Adipose tissue (tissue), 3 donors: ENCODE measurements around the gene ARF5. TPM values are rescaled to one million over a fixed set of nuclear protein-coding genes. Genes with fewer than 3 reads are reported as not detected.

Source experiments
- H3K27ac ChIP-seq: one replicate; pipeline ENCODE4 v1.5.1; 2013; ENCODE audit warnings: low read depth, low read length
- WGBS, 3 donors: extraction: QIAGEN DNeasy Blood & Tissue Kit; methylation state at CpG; one replicate each; pipeline ENCODE4 v1.1.7; 2013; 5-methylcytosine and 5-hydroxymethylcytosine counted together
- polyA plus RNA-seq, 3 donors: library from polyadenylated mRNA; stranded (reverse); fragments of 200-250 nt; gene quantifications; one replicate each; pipeline ENCODE4 v1.2.3, GENCODE V29; 2013
- donor health status: healthy with polysubstance abuse.
- donor health status: Bipolar disorder and iron deficiency.
- donor health status: healthy.

Gene ARF5
- polyA plus RNA-seq, 3 donors: 152 to 179 (median 178) TPM

- 2 to 3% (median 3%) methylated on average over 75 to 78 of the region's 78 CpGs for WGBS, 3 donors
- peak within 1 kb of the TSS; percentile 62 for H3K27ac ChIP-seq
These were observed 2.9 kb upstream of the ARF5 start, which contains the start of gene GCC1 for GRCh38 chr7:127585044-127585953. GCC1 (minus strand) TSS chr7:127585596; CDS start chr7:127585182, 414 bp downstream.

- H3K27ac ChIP-seq: no peak overlapping the region
- WGBS, 3 donors: 95 to 97% (median 96%) methylated on average over 2 of the region's 2 CpGs
These were observed 1.9 kb upstream of the ARF5 start for GRCh38 chr7:127586346-127586745.

DNA sequence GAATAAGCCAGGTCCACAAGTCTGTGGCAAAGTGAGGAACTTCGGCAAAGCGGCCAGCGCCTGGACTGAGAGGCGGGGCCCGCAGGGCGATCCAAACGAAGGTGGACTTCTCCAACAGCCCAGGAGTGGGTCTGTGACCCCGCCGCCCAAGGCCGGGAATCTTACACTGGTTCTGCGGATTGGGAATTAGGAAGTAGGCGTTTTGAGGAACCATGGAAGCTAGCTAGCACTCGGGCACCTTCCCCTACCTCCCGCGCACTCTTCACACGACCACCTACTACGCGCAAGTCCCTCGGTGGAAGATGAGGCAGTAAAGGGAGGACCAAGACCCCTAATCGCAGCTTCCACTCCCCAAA is 570 bp upstream of the ARF5 start:
- 32 to 48% (median 47%) methylated on average over 20 of the region's 20 CpGs for WGBS, 3 donors
- peak overlapping the region; percentile 46 for H3K27ac ChIP-seq

DNA sequence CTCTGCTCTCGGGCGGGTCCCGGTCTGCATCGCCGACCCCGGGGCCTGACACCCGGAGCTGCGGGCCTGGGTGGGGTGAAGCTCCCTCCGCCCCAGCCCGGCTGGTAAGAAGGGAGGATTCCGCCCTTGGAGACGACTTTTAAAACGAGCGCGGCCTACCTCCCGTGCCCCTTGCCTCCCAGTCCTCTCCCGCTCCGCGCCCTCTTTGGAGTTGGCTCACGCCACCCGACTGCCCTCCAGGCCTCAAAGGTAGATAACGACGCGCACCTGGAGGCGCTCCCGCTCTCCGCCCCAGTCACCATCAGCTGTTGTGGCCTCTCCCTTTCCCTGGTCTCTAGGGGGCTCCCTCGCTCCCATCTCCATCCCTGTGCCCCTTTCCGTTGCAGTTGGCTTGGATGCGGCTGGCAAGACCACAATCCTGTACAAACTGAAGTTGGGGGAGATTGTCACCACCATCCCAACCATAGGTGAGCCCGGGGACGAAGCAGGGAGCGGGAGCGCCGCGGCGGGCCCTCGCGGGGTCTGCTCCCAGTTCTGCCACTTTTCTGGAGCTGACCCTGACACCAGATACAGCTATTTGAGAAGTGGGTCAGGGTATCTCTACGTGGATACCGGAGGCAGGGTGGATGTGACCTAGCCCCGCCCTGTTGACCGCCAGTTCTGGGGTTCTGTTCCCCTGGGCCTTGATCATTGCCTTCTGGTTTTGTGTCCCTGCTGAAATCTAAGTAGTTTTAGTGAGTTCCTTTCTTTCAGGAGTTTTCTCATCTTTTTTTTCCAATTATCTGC is 679 bp downstream of the ARF5 start:
- no peak overlapping the region for H3K27ac ChIP-seq
- WGBS, 3 donors: 3 to 8% (median 7%) methylated on average over 40 to 43 of the region's 43 CpGs

- no peak overlapping the region for H3K27ac ChIP-seq
- whole genome bisulfite sequencing, 3 donors: 42 to 70% (median 57%) methylated on average over 3 of the region's 3 CpGs
These were observed 1.7 kb downstream of the ARF5 start for GRCh38 chr7:127589896-127590295.

- H3K27ac ChIP-seq: no peak overlapping the region
- 88 to 97% (median 94%) methylated on average over 7 of the region's 7 CpGs for WGBS, 3 donors
These were observed 3.0 kb downstream of the ARF5 start for GRCh38 chr7:127591189-127591588.

- H3K27ac ChIP-seq: no peak overlapping the region
- 77 to 79% (median 79%) methylated on average over 6 of the region's 6 CpGs for WGBS, 3 donors
These were observed 3.4 kb downstream of the ARF5 start for GRCh38 chr7:127591591-127591990.

DNA sequence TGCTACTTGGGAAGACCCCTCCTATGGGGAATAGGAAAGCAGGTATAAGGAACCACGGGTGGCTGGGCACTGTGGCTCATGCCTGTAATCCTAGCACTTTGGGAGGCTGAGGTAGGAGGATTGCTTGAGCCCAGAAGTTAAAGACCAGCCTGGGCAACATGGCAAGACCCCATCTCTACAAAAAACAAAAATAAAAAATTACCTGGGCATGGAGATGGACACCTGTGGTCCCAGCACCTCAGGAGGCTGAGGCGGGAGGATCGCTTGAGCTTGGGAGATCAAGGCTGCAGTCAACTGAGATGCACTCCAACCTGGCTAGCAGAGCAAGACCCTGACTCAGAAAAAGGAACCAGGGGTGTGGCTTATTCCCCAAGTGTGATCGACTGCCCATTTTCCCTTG is 4.3 kb downstream of the ARF5 start:
- WGBS, 3 donors: 73 to 80% (median 77%) methylated on average over 4 of the region's 4 CpGs

GRCh38 chr7:127594490-127594889 is 6.3 kb downstream of the ARF5 start:
- 25 to 55% (median 45%) methylated on average over 1 of the region's 1 CpG for WGBS, 3 donors
- no peak overlapping the region for H3K27ac ChIP-seq

More for the DNA sequence above, 4.3 kb downstream of the ARF5 start:
- H3K27ac ChIP-seq: no peak overlapping the region

- WGBS, 3 donors: 91 to 95% (median 92%) methylated on average over 5 of the region's 5 CpGs
- no peak overlapping the region for H3K27ac ChIP-seq
These were observed 7.5 kb downstream of the ARF5 start for GRCh38 chr7:127595737-127596136.

- H3K27ac ChIP-seq: no peak overlapping the region
- 66 to 70% (median 68%) methylated on average over 6 of the region's 6 CpGs for WGBS, 3 donors
These were observed 10.1 kb downstream of the ARF5 start for GRCh38 chr7:127598318-127598717.

DNA sequence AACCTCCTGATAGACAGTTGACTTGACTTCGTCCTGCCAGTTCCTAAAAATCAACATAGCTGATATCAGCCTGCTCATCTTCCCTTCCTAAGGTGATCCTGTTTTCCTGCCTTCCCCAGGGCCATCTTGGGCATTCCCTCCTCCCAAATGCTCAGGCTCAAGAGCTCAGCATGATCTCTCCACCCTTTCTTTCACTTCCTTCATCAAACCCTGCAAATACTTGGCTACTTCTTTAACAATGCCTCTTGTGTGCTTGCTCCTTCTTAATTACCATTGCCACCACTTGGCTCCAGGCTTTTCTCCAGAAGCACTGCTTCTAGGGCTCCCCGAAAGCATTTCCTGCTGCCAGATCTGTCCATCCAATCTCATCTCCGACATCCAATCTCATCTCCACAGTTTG is 12.7 kb downstream of the ARF5 start:
- WGBS, 3 donors: 85 to 87% (median 87%) methylated on average over 3 of the region's 3 CpGs
- H3K27ac ChIP-seq: no peak overlapping the region

DNA sequence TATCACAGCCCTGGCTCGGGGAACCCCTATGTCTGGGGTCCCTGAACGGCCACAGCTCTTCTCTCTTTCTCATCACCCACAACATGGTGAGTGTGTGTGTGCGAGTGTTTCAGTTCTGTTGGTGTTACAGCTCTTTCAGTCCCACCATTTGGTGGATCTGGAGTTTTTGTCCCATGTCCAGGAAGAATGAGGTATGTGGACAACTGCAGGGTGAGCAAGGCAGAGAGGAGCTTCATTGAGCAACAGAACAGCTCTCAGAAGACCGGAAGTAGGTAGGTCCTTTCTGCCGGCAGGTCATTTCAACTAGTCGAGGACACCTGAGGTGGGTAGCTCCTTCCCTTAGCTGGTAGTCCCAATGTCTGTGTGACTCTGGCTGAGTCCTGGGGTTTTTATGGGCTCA is 20.2 kb downstream of the ARF5 start:
- WGBS, 3 donors: 85 to 92% (median 90%) methylated on average over 6 of the region's 6 CpGs
- H3K27ac ChIP-seq: no peak overlapping the region

GRCh38 chr7:127609297-127609696 is 21.1 kb downstream of the ARF5 start:
- no peak overlapping the region for H3K27ac ChIP-seq
- 89 to 95% (median 93%) methylated on average over 6 of the region's 6 CpGs for WGBS, 3 donors

DNA sequence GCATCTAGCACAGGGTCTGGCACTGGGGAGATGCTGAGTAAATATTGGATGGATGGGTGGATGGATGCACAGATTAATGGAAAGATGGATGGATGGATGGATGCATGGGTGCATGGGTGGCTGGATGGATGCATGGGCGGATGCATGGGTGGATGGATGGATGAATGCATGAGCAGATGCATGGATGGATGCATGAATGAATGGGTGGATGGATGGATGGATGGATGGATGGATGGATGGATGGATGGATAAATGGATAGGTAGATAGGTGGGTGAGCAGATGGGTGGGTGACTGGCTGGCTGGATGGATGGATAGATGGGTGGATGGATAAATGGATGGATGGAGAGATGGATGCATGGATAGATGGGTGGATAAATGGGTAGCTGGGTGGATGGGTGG is 24.1 kb downstream of the ARF5 start:
- no peak overlapping the region for H3K27ac ChIP-seq
- WGBS, 3 donors: 83 to 96% (median 88%) methylated on average over 1 of the region's 1 CpG

- WGBS, 3 donors: 81 to 92% (median 91%) methylated on average over 5 of the region's 5 CpGs
- no peak overlapping the region for H3K27ac ChIP-seq
These were observed 28.5 kb downstream of the ARF5 start for GRCh38 chr7:127616724-127617123.

- no peak within 1 kb of the TSS for H3K27ac ChIP-seq
- WGBS, 3 donors: 42 to 50% (median 49%) methylated on average over 2 of the region's 2 CpGs
These were observed 29.8 kb downstream of the ARF5 start, which contains the start of gene PAX4 for GRCh38 chr7:127618042-127618441. PAX4 (minus strand) TSS chr7:127618142; CDS start chr7:127615928, 2,214 bp downstream.

DNA sequence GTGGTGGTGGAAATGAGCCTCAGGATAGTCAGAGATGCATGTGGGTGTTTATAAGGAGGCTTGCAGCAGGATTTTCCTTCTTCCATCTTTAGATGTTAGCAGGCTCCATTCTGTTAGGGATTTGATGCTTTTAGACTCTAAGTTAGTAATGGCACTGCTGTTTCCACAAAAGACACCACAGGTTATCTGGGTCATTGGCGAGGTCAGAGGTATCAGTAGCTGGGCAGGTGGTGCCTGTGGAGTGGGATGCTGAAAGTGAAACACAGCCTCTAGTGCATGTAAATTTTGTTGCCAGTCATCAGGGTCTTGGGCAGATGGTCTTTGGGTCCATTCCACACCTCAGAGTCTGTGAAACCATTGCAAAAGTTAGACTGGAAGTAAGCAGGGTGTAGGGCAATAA is 30.6 kb downstream of the ARF5 start:
- 55 to 73% (median 70%) methylated on average over 1 of the region's 1 CpG for WGBS, 3 donors

DNA sequence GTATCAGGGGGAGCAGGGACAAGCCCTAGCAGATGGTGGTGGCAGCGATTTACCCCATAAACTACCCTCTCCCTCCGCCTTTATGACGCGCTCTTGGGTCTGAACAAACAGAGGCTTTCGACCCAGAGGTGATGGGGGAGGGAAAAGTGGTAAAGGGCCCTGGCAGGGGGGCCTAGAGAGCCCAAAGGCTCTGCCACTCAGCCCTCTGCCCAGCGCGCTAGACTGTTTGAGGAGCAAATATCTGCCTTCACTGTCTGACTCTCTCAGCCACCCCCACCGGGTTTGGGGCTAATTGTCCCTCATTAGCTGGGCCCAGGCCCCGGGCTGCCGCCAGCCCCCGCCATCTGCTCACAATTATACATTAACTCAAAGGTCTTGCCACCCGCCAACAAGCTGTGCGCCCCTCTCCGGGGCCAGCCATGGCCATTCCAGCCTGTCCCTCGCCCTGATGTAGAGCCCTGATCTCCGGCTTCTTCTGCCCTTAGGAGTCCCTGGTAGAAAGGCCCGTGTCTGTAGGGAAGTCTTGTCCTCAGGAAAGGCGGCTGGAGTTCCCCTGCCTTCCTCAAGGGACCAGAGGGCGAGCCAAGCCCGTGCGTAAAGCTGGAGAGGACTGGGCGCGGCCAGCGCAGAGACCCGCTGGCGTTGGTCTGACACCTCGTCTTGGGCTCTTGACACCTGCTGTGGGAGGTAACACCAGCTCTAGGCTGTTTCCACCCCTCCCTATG is 31.6 kb downstream of the ARF5 start:
- 4 to 12% (median 8%) methylated on average over 27 of the region's 27 CpGs for WGBS, 3 donors

More for the DNA sequence above, 30.6 kb downstream of the ARF5 start:
- no peak overlapping the region for H3K27ac ChIP-seq

More for the DNA sequence above, 31.6 kb downstream of the ARF5 start:
- no peak overlapping the region for H3K27ac ChIP-seq
